ENCODE results near the gene GALNT17. TPM values are rescaled to one million over a fixed set of nuclear protein-coding genes. Genes with fewer than 3 reads are reported as not detected.

The GALNT17 gene
- polyA plus RNA-seq (2013): not detected

DNA sequence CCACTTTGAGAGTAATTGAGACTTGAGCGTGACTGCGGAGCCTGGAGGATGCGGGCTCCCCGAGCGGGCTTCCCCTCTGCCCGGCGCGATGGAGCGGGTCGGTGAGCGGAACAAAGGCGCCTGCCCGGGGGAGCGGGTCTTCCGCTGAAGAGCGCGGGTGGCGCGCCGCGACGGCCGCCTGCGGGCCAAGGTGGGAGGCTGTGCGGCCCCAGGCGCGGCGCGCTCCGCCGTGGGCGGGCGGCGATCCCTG, at the start of gene GALNT17:
GALNT17 (plus strand) TSS at position 18 of the 250 bp plus-strand sequence.
- Histone ChIP-seq H3K4me1 (ENCODE audit: control extremely low read depth in 1 of 4, control insufficient read depth in 4 of 4, insufficient read depth in 4 of 4, low read length in 3 of 4) (peaks cover 0 to 20% (median 12%) of the 10 kb centered on the region in 4 experiments), H3K4me3 (ENCODE audit: control insufficient read depth in 1 of 7, extremely low read depth in 1 of 7, insufficient read depth in 4 of 7, low read depth in 2 of 7, low read length in 6 of 7) (peak within 1 kb of the TSS in 6 of 7 experiments; percentile 34 to 67 (median 56)), H3K36me3 (ENCODE audit: control insufficient read depth in 4 of 4, insufficient read depth in 4 of 4, low read length in 3 of 4) (no peaks in the 10 kb centered on the region), H3K9me3 (ENCODE audit: control extremely low read depth in 1 of 5, control insufficient read depth in 4 of 5, insufficient read depth in 2 of 5, low read depth in 1 of 5, low read length in 4 of 5) (no peaks in the 10 kb centered on the region), H3K27me3 (replicated peaks in 2 of 5; ENCODE audit: control insufficient read depth in 4 of 5, insufficient read depth in 5 of 5, low read length in 4 of 5) (peaks cover 5 to 68% (median 32%) of the 10 kb centered on the region in 5 experiments), H3K27ac (ENCODE audit: insufficient read depth in 1 of 2, low read depth in 1 of 2, low read length in 2 of 2, poor library complexity in 1 of 2, severe bottlenecking in 2 of 2) (no peak within 1 kb of the TSS)
- POLR2A ChIA-PET: no interaction called here
- CTCF ChIA-PET: no interaction called here
- 0% methylated on average over 21 of the region's 34 CpGs for WGBS (ENCODE audit: insufficient coverage)
- peak in 2 of 3 donors; percentile 2 to 11 for DNase-seq

DNA sequence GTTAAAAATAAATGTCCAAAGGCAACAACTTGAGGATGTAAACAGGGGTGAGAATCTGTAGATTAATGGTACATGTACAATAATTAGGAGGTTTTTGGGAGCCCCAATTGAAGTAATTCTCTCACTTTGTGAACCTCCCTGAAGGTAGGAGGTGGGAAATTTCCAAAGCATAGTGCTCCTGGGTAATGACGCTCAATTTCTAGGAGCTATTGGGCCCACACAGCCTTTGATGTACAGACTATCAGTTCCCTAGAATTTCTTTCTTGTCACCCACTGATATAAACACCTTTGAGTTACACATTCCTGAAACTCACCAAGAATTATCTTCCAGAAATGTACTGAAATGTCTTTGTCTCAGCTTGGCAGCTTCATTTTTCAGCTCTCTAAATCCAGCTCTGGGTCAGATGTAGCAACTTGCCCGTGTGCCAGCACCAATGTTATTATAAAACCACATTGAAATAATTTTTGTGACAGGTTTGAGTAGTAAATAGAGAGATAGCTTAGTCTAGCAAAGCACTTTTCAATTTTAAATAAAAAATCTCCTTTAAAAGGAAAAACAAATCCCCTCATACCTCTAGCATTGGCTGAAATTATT, 36.6 kb upstream of the GALNT17 start:
- no peak overlapping the region for H3K27ac ChIP-seq (ENCODE audit: insufficient read depth in 1 of 2, low read depth in 1 of 2, low read length in 2 of 2, poor library complexity in 1 of 2, severe bottlenecking in 2 of 2)
- H3K4me1 ChIP-seq (ENCODE audit: control extremely low read depth in 1 of 4, control insufficient read depth in 4 of 4, insufficient read depth in 4 of 4, low read length in 3 of 4): no peaks in the 10 kb centered on the region
- CTCF ChIA-PET: no interaction called here
- no peaks in the 10 kb centered on the region for H3K36me3 ChIP-seq (ENCODE audit: control insufficient read depth in 4 of 4, insufficient read depth in 4 of 4, low read length in 3 of 4)
- no peaks in the 10 kb centered on the region for H3K27me3 ChIP-seq (replicated peaks in 2 of 5; ENCODE audit: control insufficient read depth in 4 of 5, insufficient read depth in 5 of 5, low read length in 4 of 5)
- WGBS (ENCODE audit: insufficient coverage): 100% methylated on average over 1 of the region's 2 CpGs
- peaks cover 0 to 8% (median 4%) of the 10 kb centered on the region in 5 experiments for H3K9me3 ChIP-seq (ENCODE audit: control extremely low read depth in 1 of 5, control insufficient read depth in 4 of 5, insufficient read depth in 2 of 5, low read depth in 1 of 5, low read length in 4 of 5)
- POLR2A ChIA-PET: no interaction called here
- DNase-seq: no peak
- no peak overlapping the region for H3K4me3 ChIP-seq (ENCODE audit: control insufficient read depth in 1 of 7, extremely low read depth in 1 of 7, insufficient read depth in 4 of 7, low read depth in 2 of 7, low read length in 6 of 7)

DNA sequence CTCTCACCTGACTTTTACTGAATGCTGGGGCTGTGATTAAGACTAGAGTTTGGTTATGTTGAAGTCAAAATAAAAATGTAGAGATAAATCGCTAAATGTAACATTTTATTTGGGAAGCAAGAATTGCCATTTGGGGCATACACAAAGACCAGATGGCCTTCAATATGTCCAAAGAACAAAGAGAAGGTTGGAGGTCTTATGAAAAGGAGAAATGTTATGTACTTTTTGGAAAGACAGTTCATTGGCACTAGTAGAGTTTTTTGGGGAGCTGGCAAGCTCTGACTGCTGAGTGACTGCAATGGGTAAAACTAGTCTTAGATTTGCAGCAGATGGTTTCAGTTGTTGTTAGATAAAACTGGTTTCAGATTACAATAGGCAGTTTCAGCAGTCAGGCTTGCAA, 35.6 kb upstream of the GALNT17 start:
- CTCF ChIA-PET: no interaction called here
- no peak for DNase-seq
- no peaks in the 10 kb centered on the region for H3K27me3 ChIP-seq (replicated peaks in 2 of 5; ENCODE audit: control insufficient read depth in 4 of 5, insufficient read depth in 5 of 5, low read length in 4 of 5)
- H3K4me1 ChIP-seq (ENCODE audit: control extremely low read depth in 1 of 4, control insufficient read depth in 4 of 4, insufficient read depth in 4 of 4, low read length in 3 of 4): no peaks in the 10 kb centered on the region
- peaks cover 0 to 8% (median 4%) of the 10 kb centered on the region in 5 experiments for H3K9me3 ChIP-seq (ENCODE audit: control extremely low read depth in 1 of 5, control insufficient read depth in 4 of 5, insufficient read depth in 2 of 5, low read depth in 1 of 5, low read length in 4 of 5)
- no peak overlapping the region for H3K27ac ChIP-seq (ENCODE audit: insufficient read depth in 1 of 2, low read depth in 1 of 2, low read length in 2 of 2, poor library complexity in 1 of 2, severe bottlenecking in 2 of 2)
- WGBS (ENCODE audit: insufficient coverage): 100% methylated on average over 1 of the region's 1 CpG
- POLR2A ChIA-PET: no interaction called here
- no peak overlapping the region for H3K4me3 ChIP-seq (ENCODE audit: control insufficient read depth in 1 of 7, extremely low read depth in 1 of 7, insufficient read depth in 4 of 7, low read depth in 2 of 7, low read length in 6 of 7)
- H3K36me3 ChIP-seq (ENCODE audit: control insufficient read depth in 4 of 4, insufficient read depth in 4 of 4, low read length in 3 of 4): no peaks in the 10 kb centered on the region

DNA sequence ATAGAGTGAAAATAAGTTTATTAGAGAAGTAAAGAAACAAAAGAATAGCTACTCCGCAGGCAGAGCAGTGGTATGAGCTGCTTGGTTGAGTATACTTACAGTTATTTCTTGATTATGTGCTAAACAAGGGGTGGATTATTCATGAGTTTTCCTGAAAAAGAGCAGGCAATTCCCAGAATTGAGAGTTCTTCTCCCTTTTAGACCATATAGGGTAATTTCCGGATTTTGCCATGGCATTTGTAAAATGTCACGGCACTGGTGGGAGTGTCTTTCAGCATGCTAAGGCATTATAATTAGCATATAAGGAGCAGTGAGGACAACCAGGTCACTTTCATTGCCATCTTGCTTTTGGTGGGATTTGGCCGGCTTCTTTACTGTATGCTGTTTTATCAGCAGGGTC, 25.7 kb upstream of the GALNT17 start:
- Histone ChIP-seq H3K27ac (ENCODE audit: insufficient read depth in 1 of 2, low read depth in 1 of 2, low read length in 2 of 2, poor library complexity in 1 of 2, severe bottlenecking in 2 of 2) (no peak overlapping the region), H3K36me3 (ENCODE audit: control insufficient read depth in 4 of 4, insufficient read depth in 4 of 4, low read length in 3 of 4) (no peaks in the 10 kb centered on the region), H3K4me3 (ENCODE audit: control insufficient read depth in 1 of 7, extremely low read depth in 1 of 7, insufficient read depth in 4 of 7, low read depth in 2 of 7, low read length in 6 of 7) (no peak overlapping the region), H3K27me3 (replicated peaks in 2 of 5; ENCODE audit: control insufficient read depth in 4 of 5, insufficient read depth in 5 of 5, low read length in 4 of 5) (no peaks in the 10 kb centered on the region), H3K9me3 (ENCODE audit: control extremely low read depth in 1 of 5, control insufficient read depth in 4 of 5, insufficient read depth in 2 of 5, low read depth in 1 of 5, low read length in 4 of 5) (peaks cover 0 to 4% (median 0%) of the 10 kb centered on the region in 5 experiments), H3K4me1 (ENCODE audit: control extremely low read depth in 1 of 4, control insufficient read depth in 4 of 4, insufficient read depth in 4 of 4, low read length in 3 of 4) (no peaks in the 10 kb centered on the region)
- 94% methylated on average over 3 of the region's 4 CpGs for WGBS (ENCODE audit: insufficient coverage)
- no peak for DNase-seq
- ChIA-PET CTCF (no interaction called here), POLR2A (no interaction called here)

DNA sequence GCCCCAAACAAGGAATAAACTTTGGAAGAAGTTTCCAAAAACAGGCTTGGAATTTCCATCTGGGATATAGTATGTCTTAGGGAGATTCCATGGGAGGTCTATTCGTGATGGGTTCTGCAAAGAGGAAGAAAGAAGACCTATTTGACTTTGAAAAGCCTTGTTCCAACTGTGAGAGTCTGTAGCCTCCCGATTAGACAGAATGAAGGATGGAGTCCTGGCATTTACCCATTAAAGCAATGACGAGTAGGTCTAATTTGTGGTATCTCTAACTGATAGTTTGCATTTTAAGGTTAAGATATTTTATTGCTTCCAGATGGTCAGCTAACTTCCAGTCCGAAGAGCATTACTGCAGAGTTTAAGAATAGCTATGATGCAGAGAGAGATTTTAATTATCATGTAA, 19.5 kb upstream of the GALNT17 start:
- ChIA-PET CTCF (no interaction called here), POLR2A (no interaction called here)
- Histone ChIP-seq H3K4me1 (ENCODE audit: control extremely low read depth in 1 of 4, control insufficient read depth in 4 of 4, insufficient read depth in 4 of 4, low read length in 3 of 4) (no peaks in the 10 kb centered on the region), H3K27me3 (replicated peaks in 2 of 5; ENCODE audit: control insufficient read depth in 4 of 5, insufficient read depth in 5 of 5, low read length in 4 of 5) (no peaks in the 10 kb centered on the region), H3K9me3 (ENCODE audit: control extremely low read depth in 1 of 5, control insufficient read depth in 4 of 5, insufficient read depth in 2 of 5, low read depth in 1 of 5, low read length in 4 of 5) (no peaks in the 10 kb centered on the region), H3K4me3 (ENCODE audit: control insufficient read depth in 1 of 7, extremely low read depth in 1 of 7, insufficient read depth in 4 of 7, low read depth in 2 of 7, low read length in 6 of 7) (no peak overlapping the region), H3K27ac (ENCODE audit: insufficient read depth in 1 of 2, low read depth in 1 of 2, low read length in 2 of 2, poor library complexity in 1 of 2, severe bottlenecking in 2 of 2) (no peak overlapping the region), H3K36me3 (ENCODE audit: control insufficient read depth in 4 of 4, insufficient read depth in 4 of 4, low read length in 3 of 4) (no peaks in the 10 kb centered on the region)
- WGBS (ENCODE audit: insufficient coverage): 58% methylated on average over 1 of the region's 4 CpGs
- no peak for DNase-seq

DNA sequence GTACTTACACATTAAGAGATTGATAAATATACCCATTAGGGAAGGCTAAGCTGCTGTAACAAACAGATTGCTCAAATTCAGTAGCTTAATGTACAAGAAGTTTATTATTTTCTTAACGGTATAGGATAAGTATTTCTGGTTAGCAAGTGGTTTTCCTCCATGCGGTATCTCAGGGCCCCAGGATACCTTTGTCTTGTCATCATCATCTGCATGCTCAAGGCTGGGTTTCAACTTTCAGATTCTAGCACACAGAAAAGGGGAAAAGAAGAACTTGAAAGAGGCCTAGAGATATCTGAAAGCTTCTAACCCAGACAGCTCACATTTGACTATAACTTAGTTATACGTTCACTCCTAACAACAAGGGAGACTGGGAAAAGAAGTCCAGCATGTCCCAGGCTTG, 11.8 kb upstream of the GALNT17 start:
- no peaks in the 10 kb centered on the region for H3K36me3 ChIP-seq (ENCODE audit: control insufficient read depth in 4 of 4, insufficient read depth in 4 of 4, low read length in 3 of 4)
- no peaks in the 10 kb centered on the region for H3K9me3 ChIP-seq (ENCODE audit: control extremely low read depth in 1 of 5, control insufficient read depth in 4 of 5, insufficient read depth in 2 of 5, low read depth in 1 of 5, low read length in 4 of 5)
- H3K4me1 ChIP-seq (ENCODE audit: control extremely low read depth in 1 of 4, control insufficient read depth in 4 of 4, insufficient read depth in 4 of 4, low read length in 3 of 4): no peaks in the 10 kb centered on the region
- DNase-seq: no peak
- POLR2A ChIA-PET: no interaction called here
- no peak overlapping the region for H3K4me3 ChIP-seq (ENCODE audit: control insufficient read depth in 1 of 7, extremely low read depth in 1 of 7, insufficient read depth in 4 of 7, low read depth in 2 of 7, low read length in 6 of 7)
- no peak overlapping the region for H3K27ac ChIP-seq (ENCODE audit: insufficient read depth in 1 of 2, low read depth in 1 of 2, low read length in 2 of 2, poor library complexity in 1 of 2, severe bottlenecking in 2 of 2)
- WGBS (ENCODE audit: insufficient coverage): no CpG with 5 or more reads among the region's 3 CpGs
- no peaks in the 10 kb centered on the region for H3K27me3 ChIP-seq (replicated peaks in 2 of 5; ENCODE audit: control insufficient read depth in 4 of 5, insufficient read depth in 5 of 5, low read length in 4 of 5)
- CTCF ChIA-PET: no interaction called here

DNA sequence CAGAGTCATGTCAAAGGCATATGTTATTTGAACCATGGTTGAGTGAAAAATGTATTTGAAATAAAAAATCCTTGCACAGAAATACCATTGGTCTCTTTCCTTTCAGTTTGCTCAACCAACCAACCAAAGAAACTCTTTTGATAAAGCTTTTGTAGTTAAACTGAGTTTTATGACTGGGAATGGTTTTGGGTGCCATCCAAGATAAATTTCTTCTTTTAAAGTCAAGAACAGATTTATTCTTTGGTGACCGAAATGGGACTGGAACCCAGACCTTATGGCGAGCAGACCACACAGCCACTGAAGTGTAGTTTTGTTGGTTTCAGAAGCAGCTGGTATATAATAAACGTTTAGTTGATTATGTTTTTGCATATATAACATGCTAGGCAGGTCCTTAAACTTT, 2.8 kb upstream of the GALNT17 start:
- Histone ChIP-seq H3K4me3 (ENCODE audit: control insufficient read depth in 1 of 7, extremely low read depth in 1 of 7, insufficient read depth in 4 of 7, low read depth in 2 of 7, low read length in 6 of 7) (no peak overlapping the region), H3K27ac (ENCODE audit: insufficient read depth in 1 of 2, low read depth in 1 of 2, low read length in 2 of 2, poor library complexity in 1 of 2, severe bottlenecking in 2 of 2) (no peak overlapping the region), H3K9me3 (ENCODE audit: control extremely low read depth in 1 of 5, control insufficient read depth in 4 of 5, insufficient read depth in 2 of 5, low read depth in 1 of 5, low read length in 4 of 5) (no peaks in the 10 kb centered on the region), H3K27me3 (replicated peaks in 2 of 5; ENCODE audit: control insufficient read depth in 4 of 5, insufficient read depth in 5 of 5, low read length in 4 of 5) (peaks cover 5 to 55% (median 29%) of the 10 kb centered on the region in 5 experiments), H3K4me1 (ENCODE audit: control extremely low read depth in 1 of 4, control insufficient read depth in 4 of 4, insufficient read depth in 4 of 4, low read length in 3 of 4) (peaks cover 0 to 20% (median 12%) of the 10 kb centered on the region in 4 experiments), H3K36me3 (ENCODE audit: control insufficient read depth in 4 of 4, insufficient read depth in 4 of 4, low read length in 3 of 4) (no peaks in the 10 kb centered on the region)
- CTCF ChIA-PET: no interaction called here
- no peak for DNase-seq
- POLR2A ChIA-PET: no interaction called here
- WGBS (ENCODE audit: insufficient coverage): 100% methylated on average over 2 of the region's 3 CpGs

Measured in common myeloid progenitor, CD34-positive (primary cell).